ENCODE data around the gene PYURF.
A peak's percentile ranks its signal among the peaks of the same experiment; 100 is the strongest.

The PYURF gene

DNA sequence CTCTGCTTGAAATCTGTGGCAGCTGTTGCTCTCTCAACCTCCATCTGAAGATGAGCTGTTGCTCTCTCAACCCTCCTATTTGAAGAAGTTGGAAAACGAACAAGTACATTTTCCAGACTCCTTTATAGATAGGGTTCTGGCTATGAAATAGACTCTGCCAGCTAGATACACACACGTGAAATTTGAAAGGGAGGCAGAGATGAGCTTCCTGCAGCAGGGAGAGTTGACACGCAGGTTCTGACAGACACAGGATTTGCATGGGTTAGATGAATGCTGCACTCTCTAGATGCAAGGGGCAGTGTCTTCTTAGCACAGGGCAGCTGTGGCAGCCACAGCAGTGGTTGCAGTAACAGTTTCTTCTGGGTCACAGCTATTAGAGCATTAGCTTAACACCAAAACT lies 8.0 kb upstream of the PYURF start:
- H3K36me3 ChIP-seq (replicated peaks; ENCODE audit: insufficient read depth, low read length) = no peaks in the 10 kb centered on the region
- no peak for DNase-seq
- no peak overlapping the region for H3K27ac ChIP-seq (ENCODE audit: low read length)
- no peaks in the 10 kb centered on the region for H4K20me1 ChIP-seq (ENCODE audit: insufficient read depth, low read length)
- peaks cover 12% of the 10 kb centered on the region for H3K4me1 ChIP-seq (ENCODE audit: low read length)
- H3K9me3 ChIP-seq (replicated peaks; ENCODE audit: insufficient read depth, low read length) = no peaks in the 10 kb centered on the region
- no peak overlapping the region for H3K4me3 ChIP-seq (ENCODE audit: low read length)
- no peaks in the 10 kb centered on the region for H3K79me2 ChIP-seq (ENCODE audit: low read length)
- peaks cover 6% of the 10 kb centered on the region; the same call in 1 of the 2 replicates for H3F3A ChIP-seq (ENCODE audit: insufficient read depth, low read length)
- no peaks in the 10 kb centered on the region for H3K27me3 ChIP-seq (replicated peaks; ENCODE audit: insufficient read depth, low read length)
- no peak overlapping the region for H3K9ac ChIP-seq (ENCODE audit: low read length)
- no peak overlapping the region for H3K4me2 ChIP-seq (ENCODE audit: low read depth, low read length)
- TF ChIP-seq EZH2phosphoT487 (IDR thresholded peaks at IDR 0.05; ENCODE audit: low read length) (no peak), EZH2 (optimal IDR thresholded peaks at IDR 0.05; ENCODE audit: low read depth, low read length) (no peak)
- TF ChIP-seq, protein P1, sequence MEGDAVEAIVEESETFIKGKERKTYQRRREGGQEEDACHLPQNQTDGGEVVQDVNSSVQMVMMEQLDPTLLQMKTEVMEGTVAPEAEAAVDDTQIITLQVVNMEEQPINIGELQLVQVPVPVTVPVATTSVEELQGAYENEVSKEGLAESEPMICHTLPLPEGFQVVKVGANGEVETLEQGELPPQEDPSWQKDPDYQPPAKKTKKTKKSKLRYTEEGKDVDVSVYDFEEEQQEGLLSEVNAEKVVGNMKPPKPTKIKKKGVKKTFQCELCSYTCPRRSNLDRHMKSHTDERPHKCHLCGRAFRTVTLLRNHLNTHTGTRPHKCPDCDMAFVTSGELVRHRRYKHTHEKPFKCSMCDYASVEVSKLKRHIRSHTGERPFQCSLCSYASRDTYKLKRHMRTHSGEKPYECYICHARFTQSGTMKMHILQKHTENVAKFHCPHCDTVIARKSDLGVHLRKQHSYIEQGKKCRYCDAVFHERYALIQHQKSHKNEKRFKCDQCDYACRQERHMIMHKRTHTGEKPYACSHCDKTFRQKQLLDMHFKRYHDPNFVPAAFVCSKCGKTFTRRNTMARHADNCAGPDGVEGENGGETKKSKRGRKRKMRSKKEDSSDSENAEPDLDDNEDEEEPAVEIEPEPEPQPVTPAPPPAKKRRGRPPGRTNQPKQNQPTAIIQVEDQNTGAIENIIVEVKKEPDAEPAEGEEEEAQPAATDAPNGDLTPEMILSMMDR (IDR thresholded peaks at IDR 0.05; ENCODE audit: low read length) = no peak
- H3K9me2 ChIP-seq (replicated peaks; ENCODE audit: insufficient read depth, low read length) = no peaks in the 10 kb centered on the region
- no peak overlapping the region for H2AFZ ChIP-seq (ENCODE audit: low read length)

DNA sequence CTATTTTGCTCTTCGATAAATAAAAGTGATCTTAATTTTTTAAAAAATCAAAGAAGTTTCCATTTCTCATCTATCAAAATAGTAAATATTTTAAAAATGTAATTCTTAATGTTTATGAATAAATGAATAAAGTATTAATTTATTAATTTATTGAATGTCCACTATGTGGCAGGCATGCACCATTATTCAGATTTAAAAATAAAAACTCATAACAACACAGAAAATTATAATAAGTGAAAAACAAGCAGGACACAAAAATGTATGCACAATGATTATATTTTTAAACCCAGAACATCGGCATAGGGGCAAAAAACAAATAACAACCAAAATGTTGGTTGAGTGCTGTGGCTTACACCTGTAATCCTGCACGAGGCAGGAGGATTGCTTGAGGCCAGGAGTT lies 5.3 kb upstream of the PYURF start:
- no peak overlapping the region for H3K4me3 ChIP-seq (ENCODE audit: low read length)
- no peak overlapping the region for H2AFZ ChIP-seq (ENCODE audit: low read length)
- no peak overlapping the region for H3K9ac ChIP-seq (ENCODE audit: low read length)
- DNase-seq = no peak
- H3K79me2 ChIP-seq (ENCODE audit: low read length) = no peaks in the 10 kb centered on the region
- no peaks in the 10 kb centered on the region for H3K9me2 ChIP-seq (replicated peaks; ENCODE audit: insufficient read depth, low read length)
- TF ChIP-seq, protein P1 (IDR thresholded peaks at IDR 0.05; ENCODE audit: low read length) = no peak
- TF ChIP-seq EZH2 (optimal IDR thresholded peaks at IDR 0.05; ENCODE audit: low read depth, low read length) = no peak
- no peak for TF ChIP-seq EZH2phosphoT487 (IDR thresholded peaks at IDR 0.05; ENCODE audit: low read length)
- no peaks in the 10 kb centered on the region for H3K9me3 ChIP-seq (replicated peaks; ENCODE audit: insufficient read depth, low read length)
- H3K4me2 ChIP-seq (ENCODE audit: low read depth, low read length) = no peak overlapping the region
- no peak overlapping the region for H3K27ac ChIP-seq (ENCODE audit: low read length)
- H3K4me1 ChIP-seq (ENCODE audit: low read length) = peaks cover 12% of the 10 kb centered on the region
- peaks cover 6% of the 10 kb centered on the region; the same call in 1 of the 2 replicates for H3F3A ChIP-seq (ENCODE audit: insufficient read depth, low read length)
- no peaks in the 10 kb centered on the region for H3K36me3 ChIP-seq (replicated peaks; ENCODE audit: insufficient read depth, low read length)
- H3K27me3 ChIP-seq (replicated peaks; ENCODE audit: insufficient read depth, low read length) = no peaks in the 10 kb centered on the region
- no peaks in the 10 kb centered on the region for H4K20me1 ChIP-seq (ENCODE audit: insufficient read depth, low read length)

DNA sequence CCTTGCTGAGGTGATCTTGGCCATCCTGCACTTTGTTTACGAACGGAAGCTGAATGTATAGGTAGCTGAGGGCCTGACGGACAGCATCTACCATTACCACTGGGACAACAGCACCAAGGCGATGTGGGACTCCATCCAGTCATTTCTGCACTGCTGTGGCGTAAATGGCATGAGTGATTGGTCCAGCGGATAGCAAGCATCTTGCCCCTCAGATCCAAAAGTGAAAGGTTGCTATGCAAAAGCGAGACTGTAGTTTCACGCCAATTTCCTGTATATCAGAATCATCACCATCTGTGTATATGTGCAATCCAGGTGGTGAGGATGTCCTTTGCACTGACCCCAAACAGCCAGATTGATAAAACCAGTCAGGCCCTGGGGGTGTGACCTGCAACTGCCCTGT lies 4.2 kb upstream of the PYURF start:
- TF ChIP-seq, protein P1 (IDR thresholded peaks at IDR 0.05; ENCODE audit: low read length) = no peak
- no peak for TF ChIP-seq EZH2phosphoT487 (IDR thresholded peaks at IDR 0.05; ENCODE audit: low read length)
- no peak for TF ChIP-seq EZH2 (optimal IDR thresholded peaks at IDR 0.05; ENCODE audit: low read depth, low read length)
- H3K9ac ChIP-seq (ENCODE audit: low read length) = no peak overlapping the region
- H3K9me2 ChIP-seq (replicated peaks; ENCODE audit: insufficient read depth, low read length) = no peaks in the 10 kb centered on the region
- no peaks in the 10 kb centered on the region for H3K27me3 ChIP-seq (replicated peaks; ENCODE audit: insufficient read depth, low read length)
- H3K4me3 ChIP-seq (ENCODE audit: low read length) = no peak overlapping the region; the same call in 1 of the 2 replicates
- peaks cover 12% of the 10 kb centered on the region for H3K4me1 ChIP-seq (ENCODE audit: low read length)
- H3K36me3 ChIP-seq (replicated peaks; ENCODE audit: insufficient read depth, low read length) = no peaks in the 10 kb centered on the region
- peak overlapping the region; percentile 6; the same call in 1 of the 2 replicates for H2AFZ ChIP-seq (ENCODE audit: low read length)
- peaks cover 11% of the 10 kb centered on the region for H3F3A ChIP-seq (ENCODE audit: insufficient read depth, low read length)
- H3K9me3 ChIP-seq (replicated peaks; ENCODE audit: insufficient read depth, low read length) = no peaks in the 10 kb centered on the region
- no peaks in the 10 kb centered on the region for H4K20me1 ChIP-seq (ENCODE audit: insufficient read depth, low read length)
- H3K79me2 ChIP-seq (ENCODE audit: low read length) = peaks cover 7% of the 10 kb centered on the region
- peak; percentile 63 for DNase-seq
- H3K27ac ChIP-seq (ENCODE audit: low read length) = peak overlapping the region; percentile 7; the same call in 1 of the 2 replicates
- peak overlapping the region; percentile 45 for H3K4me2 ChIP-seq (ENCODE audit: low read depth, low read length)

Measured in MM.1S (cell line).